ENCODE measurements around the gene LNPEP.

Gene LNPEP

DNA sequence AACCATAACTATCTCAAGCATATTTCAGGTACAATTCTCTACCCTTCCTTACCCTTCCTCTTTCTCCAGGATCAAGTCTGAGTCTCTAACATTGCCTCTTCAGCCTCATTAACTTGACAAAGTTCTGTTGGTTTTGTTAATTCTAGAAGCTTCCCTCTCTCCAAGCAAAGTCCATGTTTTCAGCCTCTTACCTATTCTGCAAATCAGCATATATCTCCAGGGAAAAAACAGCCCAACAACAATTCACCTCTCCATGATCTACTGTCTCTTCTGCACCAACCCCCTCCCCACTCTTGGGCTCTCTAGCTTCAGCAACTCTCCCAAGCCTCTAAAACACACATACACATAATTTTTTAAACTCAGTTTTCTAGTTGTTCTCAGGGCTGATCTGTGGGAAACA, 134.4 kb downstream of the LNPEP start:
- in situ Hi-C loops (cut with HindIII; ENCODE audit: low pct_ligation_motif_present, low sequenced_read_pairs) = no loop called here

GRCh38 chr5:97071101-97071500, 135.2 kb downstream of the LNPEP start:
- H3K36me3 ChIP-seq (replicated peaks) = no peaks in the 10 kb centered on the region
- no peaks in the 10 kb centered on the region for H3K27me3 ChIP-seq (replicated peaks)
- H3K27ac ChIP-seq = no peak overlapping the region
- in situ Hi-C loops (cut with HindIII; ENCODE audit: low pct_ligation_motif_present, low sequenced_read_pairs) = no loop called here
- no peak for DNase-seq
- H3K4me3 ChIP-seq (ENCODE audit: low read depth, low read length) = no peak overlapping the region
- TF ChIP-seq, protein P1, sequence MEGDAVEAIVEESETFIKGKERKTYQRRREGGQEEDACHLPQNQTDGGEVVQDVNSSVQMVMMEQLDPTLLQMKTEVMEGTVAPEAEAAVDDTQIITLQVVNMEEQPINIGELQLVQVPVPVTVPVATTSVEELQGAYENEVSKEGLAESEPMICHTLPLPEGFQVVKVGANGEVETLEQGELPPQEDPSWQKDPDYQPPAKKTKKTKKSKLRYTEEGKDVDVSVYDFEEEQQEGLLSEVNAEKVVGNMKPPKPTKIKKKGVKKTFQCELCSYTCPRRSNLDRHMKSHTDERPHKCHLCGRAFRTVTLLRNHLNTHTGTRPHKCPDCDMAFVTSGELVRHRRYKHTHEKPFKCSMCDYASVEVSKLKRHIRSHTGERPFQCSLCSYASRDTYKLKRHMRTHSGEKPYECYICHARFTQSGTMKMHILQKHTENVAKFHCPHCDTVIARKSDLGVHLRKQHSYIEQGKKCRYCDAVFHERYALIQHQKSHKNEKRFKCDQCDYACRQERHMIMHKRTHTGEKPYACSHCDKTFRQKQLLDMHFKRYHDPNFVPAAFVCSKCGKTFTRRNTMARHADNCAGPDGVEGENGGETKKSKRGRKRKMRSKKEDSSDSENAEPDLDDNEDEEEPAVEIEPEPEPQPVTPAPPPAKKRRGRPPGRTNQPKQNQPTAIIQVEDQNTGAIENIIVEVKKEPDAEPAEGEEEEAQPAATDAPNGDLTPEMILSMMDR (IDR thresholded peaks at IDR 0.05; ENCODE audit: low read depth, low read length, missing control alignments) = no peak

More for the DNA sequence above, 134.4 kb downstream of the LNPEP start:
- H3K27me3 ChIP-seq (replicated peaks) = no peaks in the 10 kb centered on the region
- H3K27ac ChIP-seq = no peak overlapping the region
- H3K36me3 ChIP-seq (replicated peaks) = no peaks in the 10 kb centered on the region
- TF ChIP-seq, protein P1 (IDR thresholded peaks at IDR 0.05; ENCODE audit: low read depth, low read length, missing control alignments) = no peak
- H3K4me3 ChIP-seq (ENCODE audit: low read depth, low read length) = no peak overlapping the region
- DNase-seq = no peak

GRCh38 chr5:97071993-97072392, 136.1 kb downstream of the LNPEP start:
- TF ChIP-seq, protein P1 (IDR thresholded peaks at IDR 0.05; ENCODE audit: low read depth, low read length, missing control alignments) = no peak
- DNase-seq = no peak
- H3K4me3 ChIP-seq (ENCODE audit: low read depth, low read length) = no peak overlapping the region
- no peaks in the 10 kb centered on the region for H3K27me3 ChIP-seq (replicated peaks)
- in situ Hi-C loops (cut with HindIII; ENCODE audit: low pct_ligation_motif_present, low sequenced_read_pairs) = no loop called here
- no peak overlapping the region for H3K27ac ChIP-seq
- no peaks in the 10 kb centered on the region for H3K36me3 ChIP-seq (replicated peaks)

GRCh38 chr5:97072696-97073095, 136.8 kb downstream of the LNPEP start:
- in situ Hi-C loops (cut with HindIII; ENCODE audit: low pct_ligation_motif_present, low sequenced_read_pairs) = no loop called here
- no peak for DNase-seq
- Histone ChIP-seq H3K27me3 (replicated peaks) (no peaks in the 10 kb centered on the region), H3K4me3 (ENCODE audit: low read depth, low read length) (no peak overlapping the region), H3K36me3 (replicated peaks) (no peaks in the 10 kb centered on the region), H3K27ac (no peak overlapping the region)
- TF ChIP-seq, protein P1 (IDR thresholded peaks at IDR 0.05; ENCODE audit: low read depth, low read length, missing control alignments) = no peak

DNA sequence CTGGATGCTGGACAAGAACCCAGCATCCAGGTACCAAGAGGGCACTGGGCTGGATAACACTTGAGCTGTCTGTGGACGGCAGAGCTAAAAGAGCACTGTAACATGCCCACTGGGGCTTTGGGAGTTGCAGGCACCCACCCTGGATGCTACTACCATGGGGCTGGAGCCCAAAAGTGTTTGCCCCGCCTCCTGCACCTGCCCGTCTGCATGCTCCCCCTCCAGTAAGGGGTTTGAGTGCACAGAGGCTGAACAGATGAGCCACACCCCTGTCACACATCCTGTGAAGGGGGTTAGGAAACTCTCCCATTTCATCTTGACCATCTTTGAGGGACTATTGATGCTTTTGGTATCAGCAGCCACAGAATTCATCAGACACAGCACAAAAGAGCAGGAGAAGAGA, 137.5 kb downstream of the LNPEP start:
- in situ Hi-C loops (cut with HindIII; ENCODE audit: low pct_ligation_motif_present, low sequenced_read_pairs) = no loop called here
- Histone ChIP-seq H3K27me3 (replicated peaks) (no peaks in the 10 kb centered on the region), H3K36me3 (replicated peaks) (no peaks in the 10 kb centered on the region), H3K4me3 (ENCODE audit: low read depth, low read length) (no peak overlapping the region), H3K27ac (no peak overlapping the region)
- DNase-seq = no peak
- TF ChIP-seq, protein P1 (IDR thresholded peaks at IDR 0.05; ENCODE audit: low read depth, low read length, missing control alignments) = no peak

DNA sequence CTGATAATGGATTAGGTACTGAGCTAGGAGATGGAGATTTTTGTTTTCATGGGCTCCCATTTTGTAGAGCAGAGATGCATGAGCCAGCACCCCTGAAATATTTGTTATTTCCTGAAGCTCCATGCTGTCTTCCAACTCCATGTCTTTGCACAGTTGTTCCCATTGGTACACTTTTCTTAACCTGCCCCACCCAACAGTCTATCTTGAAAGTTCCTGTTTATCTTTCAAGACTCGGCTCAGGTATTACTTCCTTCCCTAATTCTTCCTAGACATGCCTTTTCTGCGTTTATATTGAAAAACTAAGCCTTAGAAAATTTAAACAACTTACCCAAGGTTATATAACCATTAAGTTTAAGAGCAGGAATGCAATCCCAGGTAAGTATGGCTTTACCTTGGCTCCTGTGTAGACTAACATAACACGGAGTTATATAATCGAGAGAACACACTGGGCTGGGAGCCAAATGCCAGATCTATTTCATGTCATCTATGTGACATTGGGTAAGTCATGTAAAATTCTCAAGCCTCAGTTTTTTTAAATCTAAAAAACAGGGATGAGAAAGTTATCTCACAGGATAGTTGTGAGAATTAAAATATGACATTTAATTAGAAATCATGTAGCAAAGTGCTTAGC, 139.1 kb downstream of the LNPEP start:
- Histone ChIP-seq H3K27ac (no peak overlapping the region), H3K36me3 (replicated peaks) (no peaks in the 10 kb centered on the region), H3K27me3 (replicated peaks) (no peaks in the 10 kb centered on the region), H3K4me3 (ENCODE audit: low read depth, low read length) (no peak overlapping the region)
- no peak for DNase-seq
- TF ChIP-seq, protein P1 (IDR thresholded peaks at IDR 0.05; ENCODE audit: low read depth, low read length, missing control alignments) = no peak
- in situ Hi-C loops (cut with HindIII; ENCODE audit: low pct_ligation_motif_present, low sequenced_read_pairs) = no loop called here
